ENCODE results near the gene YIPF3. TPM values are rescaled to one million over a fixed set of nuclear protein-coding genes. Genes with fewer than 3 reads are reported as not detected.

The YIPF3 gene
- total RNA-seq, 2 donors from 2014 or later, result 162 to 180 TPM

DNA sequence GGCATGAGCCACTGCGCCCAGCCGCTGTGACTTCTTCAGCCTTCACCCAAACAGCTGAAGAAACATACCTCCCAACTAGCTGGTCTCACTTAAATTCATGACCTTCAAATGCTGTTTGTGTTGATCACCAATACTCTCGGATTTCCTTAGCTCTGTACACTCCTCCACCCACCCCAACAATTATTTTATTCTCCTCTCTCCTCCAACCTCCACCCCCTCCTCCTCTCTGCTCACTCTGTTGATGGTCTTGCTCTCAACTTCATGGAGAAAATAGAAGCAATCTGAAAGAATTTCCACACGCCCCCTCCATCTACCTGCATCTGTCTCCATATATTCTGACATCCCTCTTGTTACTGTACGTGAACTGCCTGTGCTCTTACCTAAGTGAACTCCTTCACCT, 54.8 kb downstream of the YIPF3 start:
- Histone ChIP-seq H3K9me3 (no peaks in the 10 kb centered on the region), H3K36me3 (no peaks in the 10 kb centered on the region), H3K4me1 (replicated peaks) (no peaks in the 10 kb centered on the region), H3K27me3 (replicated peaks; ENCODE audit: insufficient read depth) (no peaks in the 10 kb centered on the region), H3K4me3 (no peak overlapping the region), H3K27ac (no peak overlapping the region)
- WGBS, result 76% methylated on average over 5 of the region's 5 CpGs
- intact Hi-C loops (cut with DNase I), result no loop called here
- no peak for TF ChIP-seq POLR2AphosphoS5 (IDR thresholded peaks at IDR 0.05)
- TF ChIP-seq, protein P1, sequence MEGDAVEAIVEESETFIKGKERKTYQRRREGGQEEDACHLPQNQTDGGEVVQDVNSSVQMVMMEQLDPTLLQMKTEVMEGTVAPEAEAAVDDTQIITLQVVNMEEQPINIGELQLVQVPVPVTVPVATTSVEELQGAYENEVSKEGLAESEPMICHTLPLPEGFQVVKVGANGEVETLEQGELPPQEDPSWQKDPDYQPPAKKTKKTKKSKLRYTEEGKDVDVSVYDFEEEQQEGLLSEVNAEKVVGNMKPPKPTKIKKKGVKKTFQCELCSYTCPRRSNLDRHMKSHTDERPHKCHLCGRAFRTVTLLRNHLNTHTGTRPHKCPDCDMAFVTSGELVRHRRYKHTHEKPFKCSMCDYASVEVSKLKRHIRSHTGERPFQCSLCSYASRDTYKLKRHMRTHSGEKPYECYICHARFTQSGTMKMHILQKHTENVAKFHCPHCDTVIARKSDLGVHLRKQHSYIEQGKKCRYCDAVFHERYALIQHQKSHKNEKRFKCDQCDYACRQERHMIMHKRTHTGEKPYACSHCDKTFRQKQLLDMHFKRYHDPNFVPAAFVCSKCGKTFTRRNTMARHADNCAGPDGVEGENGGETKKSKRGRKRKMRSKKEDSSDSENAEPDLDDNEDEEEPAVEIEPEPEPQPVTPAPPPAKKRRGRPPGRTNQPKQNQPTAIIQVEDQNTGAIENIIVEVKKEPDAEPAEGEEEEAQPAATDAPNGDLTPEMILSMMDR (IDR thresholded peaks at IDR 0.05), result no peak
- no peak for TF ChIP-seq POLR2A (IDR thresholded peaks at IDR 0.05)
- DNase-seq (ENCODE audit: low spot score), result no peak

Small RNAs within 50 kb of the gene (small RNA-seq; reads per million reads assigned to genes)
- 0 reads per million in 2 donors for gene RF00426
- gene RNU6-1113P, result 0 reads per million in 2 donors

Other genes with a start within 250 kb of the YIPF3 start
- gene SLC22A7, start 218.7 kb downstream of the YIPF3 start, total RNA-seq, result not detected
- gene CRIP3, start 208.1 kb downstream of the YIPF3 start, total RNA-seq, result 1 to 10 TPM in 1 of 2 donors, under 1 TPM in 1; 0.55 to 7.3 TPM
- 10 to 100 TPM; 15.1 to 41.6 TPM for gene ZNF318, start 147.3 kb downstream of the YIPF3 start, total RNA-seq
- 10 to 100 TPM; 18.0 to 38.1 TPM for gene ABCC10, start 89.4 kb downstream of the YIPF3 start, total RNA-seq
- 10 to 100 TPM; 13.5 to 46.1 TPM for gene DLK2, start 61.4 kb downstream of the YIPF3 start, total RNA-seq
- gene TJAP1, start 39.4 kb downstream of the YIPF3 start, total RNA-seq, result 10 to 100 TPM; 29.1 to 51.6 TPM
- gene LRRC73, start 6.6 kb downstream of the YIPF3 start, total RNA-seq, result 1 to 10 TPM in 1 of 2 donors, under 1 TPM in 1; 0.68 to 4.0 TPM
- 10 to 100 TPM; 24.4 to 37.2 TPM for gene POLR1C, start 163 bp upstream of the YIPF3 start, total RNA-seq
- gene XPO5, start 59.1 kb upstream of the YIPF3 start, total RNA-seq, result 10 to 100 TPM; 17.9 to 33.3 TPM
- 10 to 100 TPM in 1 of 2 donors, 1 to 10 TPM in 1; 9.2 to 11.8 TPM for gene POLH, start 59.3 kb upstream of the YIPF3 start, total RNA-seq
- gene GTPBP2, start 112.3 kb upstream of the YIPF3 start, total RNA-seq, result 10 to 100 TPM; 22.4 to 54.9 TPM
- gene MAD2L1BP, start 118.9 kb upstream of the YIPF3 start, total RNA-seq, result 10 to 100 TPM; 24.9 to 46.8 TPM
- 1 to 10 TPM in 1 of 2 donors, under 1 TPM in 1; 0.23 to 1.9 TPM for gene RSPH9, start 128.1 kb upstream of the YIPF3 start, total RNA-seq
- gene MRPS18A, start 170.9 kb upstream of the YIPF3 start, total RNA-seq, result 10 to 100 TPM; 56.6 to 56.9 TPM

All from prostate gland (tissue), 2 donors.